CD4-positive, alpha-beta T cell treated with Interleukin-6 at 100 ng/mL for 8 hours (primary cell): ENCODE data around the gene UBE2K.
"Not testable (repeated sequence)": the region's sequence is repeated elsewhere in the genome, so short reads cannot be mapped to it uniquely, and the experiment has no call there.

Experiments
- DNase-seq: peaks from one replicate; pipeline ENCODE4 v3.0.0-alpha.2; 2020; ENCODE audit warnings: mixed read lengths, low spot score

UBE2K gene

DNA sequence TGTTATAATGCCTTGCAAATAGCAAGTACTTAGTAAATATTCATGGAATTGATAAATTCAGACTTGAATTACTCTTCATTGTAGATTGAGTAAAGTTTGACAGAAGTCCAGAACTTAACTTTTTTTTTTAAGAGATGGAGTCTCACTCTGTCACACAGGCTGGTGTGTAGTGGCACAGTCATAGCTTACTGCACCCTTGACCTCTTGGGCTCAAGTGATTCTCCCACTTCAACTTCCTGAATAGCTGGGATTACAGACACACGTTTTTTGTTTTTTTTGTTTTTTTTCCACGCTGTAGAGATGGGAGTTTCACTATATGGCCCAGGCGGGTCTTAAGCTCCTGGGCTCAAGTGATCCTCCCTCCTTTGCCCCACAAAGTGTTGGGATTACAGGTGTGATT lies 32.1 kb downstream of the UBE2K start:
- DNase-seq = no peak

DNA sequence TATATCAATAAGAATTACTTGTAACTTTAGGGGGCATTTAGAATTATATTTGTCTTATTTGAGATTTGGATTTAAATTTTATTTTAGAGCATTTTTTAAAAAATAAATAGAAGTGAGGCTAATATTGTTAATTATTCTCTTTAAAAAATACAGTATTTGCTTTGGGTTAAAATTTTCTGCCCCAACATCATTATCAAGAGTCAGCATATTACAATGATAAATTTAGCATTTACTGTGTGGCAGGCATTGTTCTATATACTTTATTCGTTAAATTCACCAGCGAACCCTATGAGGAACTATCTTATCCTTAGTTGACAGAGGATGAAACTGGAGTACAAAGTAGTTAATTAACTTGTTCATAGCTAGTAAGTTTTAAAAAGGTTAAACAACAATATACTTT lies 34.0 kb downstream of the UBE2K start:
- no peak for DNase-seq

DNA sequence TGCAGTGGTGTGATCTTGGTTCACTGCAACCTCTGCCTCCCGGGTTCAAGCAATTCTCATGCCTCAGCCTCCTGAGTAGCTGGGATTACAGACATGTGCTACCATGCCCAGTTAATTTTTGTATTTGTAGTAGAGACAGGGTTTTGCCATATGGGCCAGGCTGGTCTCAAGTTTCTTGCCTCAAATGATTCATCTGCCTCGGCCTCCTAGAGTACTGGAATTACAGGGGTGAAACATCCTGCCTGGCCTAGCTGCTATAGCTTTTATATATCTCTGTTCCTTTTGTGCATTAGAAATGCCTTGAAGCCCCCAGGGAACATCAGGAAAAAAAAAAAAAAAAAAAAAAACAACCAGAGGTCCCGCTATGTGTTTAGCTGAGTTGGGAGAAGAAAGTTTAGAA lies 34.8 kb downstream of the UBE2K start:
- no peak for DNase-seq

DNA sequence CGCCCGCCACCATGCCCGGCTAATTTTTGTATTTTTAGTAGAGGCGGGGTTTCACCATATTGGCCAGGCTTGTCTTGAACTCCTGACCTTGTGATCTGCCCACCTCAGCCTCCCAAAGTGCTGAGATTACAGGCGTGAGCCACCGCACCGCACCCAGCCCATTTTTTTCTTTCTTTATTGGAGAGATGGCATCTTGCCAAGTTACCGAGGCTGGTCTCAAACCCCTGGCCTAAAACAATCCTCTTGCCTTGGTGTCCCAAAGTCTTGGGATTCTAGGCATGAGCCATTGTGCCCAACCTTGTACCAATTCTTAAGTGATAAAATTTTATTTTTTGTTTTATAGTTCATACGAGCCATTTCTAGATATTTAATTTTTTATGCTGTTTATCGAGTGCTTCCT lies 41.7 kb downstream of the UBE2K start:
- not testable (repeated sequence) for DNase-seq

DNA sequence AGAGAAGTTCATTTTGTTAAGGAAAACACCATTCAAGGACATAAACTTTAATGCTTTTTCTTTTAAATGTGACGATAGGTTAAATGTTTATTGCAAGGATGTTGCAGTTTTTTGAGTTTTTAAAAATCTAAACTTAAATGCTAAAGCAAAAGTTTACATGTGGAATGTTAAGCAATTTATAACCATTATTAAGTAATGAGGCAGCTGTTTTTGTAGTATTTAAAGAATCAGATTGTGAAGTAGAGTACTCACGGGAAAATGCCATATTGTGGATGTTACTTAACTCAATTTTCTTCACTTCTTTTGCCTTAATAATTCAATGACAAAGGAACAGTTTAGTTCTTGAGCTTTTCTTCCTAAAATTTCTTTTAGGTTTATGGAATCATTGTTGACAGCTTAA lies 43.5 kb downstream of the UBE2K start:
- DNase-seq = no peak

DNA sequence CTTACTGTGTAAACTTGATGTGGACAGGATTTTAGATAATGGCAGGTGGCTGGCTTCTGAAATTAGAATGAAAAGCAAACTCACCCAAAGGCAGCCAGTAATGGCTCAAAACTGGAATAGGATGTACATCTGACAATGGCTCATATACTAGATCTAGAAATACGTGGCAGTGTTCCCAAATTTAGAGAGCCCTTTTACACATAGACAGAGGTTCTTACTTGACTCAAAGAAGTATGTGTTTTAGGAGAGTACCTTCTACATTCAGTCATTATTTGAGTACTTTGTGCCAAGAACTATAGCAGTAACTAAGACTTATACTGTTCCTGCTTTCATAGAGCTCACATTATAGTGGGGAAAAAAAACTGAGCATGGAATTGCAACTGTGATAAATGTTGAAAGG lies 48.0 kb downstream of the UBE2K start:
- no peak for DNase-seq

DNA sequence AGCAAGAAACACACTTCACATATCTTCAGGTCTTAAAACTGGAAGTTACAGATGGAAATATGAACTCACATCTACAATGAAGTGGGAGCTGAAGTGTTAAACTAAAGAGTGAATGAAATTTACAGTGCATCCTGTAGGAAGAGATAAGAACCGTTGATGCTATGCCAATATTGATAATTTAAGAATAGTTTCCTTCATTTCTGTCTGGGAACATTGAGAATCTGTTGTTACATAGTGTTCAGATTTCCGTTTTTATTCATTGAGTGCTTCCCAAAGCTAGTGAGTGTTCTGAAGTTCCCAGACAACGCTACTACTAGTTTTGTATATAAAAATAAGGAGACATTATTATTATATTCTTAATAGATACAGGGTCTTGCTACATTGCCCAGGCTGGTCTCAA lies 52.3 kb downstream of the UBE2K start:
- no peak for DNase-seq

DNA sequence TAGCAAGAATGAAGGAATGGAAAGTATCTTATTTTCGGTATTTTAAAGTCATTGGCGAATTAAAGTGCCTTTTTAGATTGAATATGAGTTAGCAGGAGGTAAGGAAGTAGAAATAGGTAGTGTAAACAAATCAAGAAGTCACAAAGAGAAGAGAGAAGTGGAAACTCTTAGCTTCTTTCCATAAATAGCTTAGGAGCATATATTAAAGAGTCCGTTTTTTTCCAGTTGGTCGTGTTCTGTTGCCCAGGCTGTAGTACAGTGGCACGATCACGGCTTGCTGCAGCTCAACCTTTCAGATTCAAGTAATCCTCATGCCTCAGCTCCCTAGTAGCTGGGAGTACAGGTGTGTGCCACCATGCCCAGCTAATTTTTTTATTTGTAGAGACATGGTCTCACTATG lies 56.4 kb downstream of the UBE2K start:
- no peak for DNase-seq

DNA sequence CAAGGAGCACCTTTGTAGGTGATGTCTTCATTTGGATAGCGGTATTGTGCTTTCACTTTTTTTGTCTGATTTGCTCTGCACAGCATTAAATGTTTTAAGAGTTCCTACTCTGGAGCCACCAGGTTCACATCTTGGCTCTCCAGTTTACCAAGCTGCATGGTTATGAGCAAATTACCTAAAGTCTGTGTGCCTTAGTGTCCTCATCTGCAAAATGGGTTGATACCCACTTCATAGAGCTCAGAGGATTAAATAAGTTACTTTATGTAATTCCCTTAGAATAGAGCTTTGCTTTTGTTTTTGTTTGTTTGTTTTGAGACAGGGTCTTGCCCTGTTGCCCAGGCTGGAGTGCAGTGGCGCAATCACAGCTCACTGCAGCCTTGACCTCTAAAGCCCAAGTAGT lies 58.2 kb downstream of the UBE2K start:
- no peak for DNase-seq

DNA sequence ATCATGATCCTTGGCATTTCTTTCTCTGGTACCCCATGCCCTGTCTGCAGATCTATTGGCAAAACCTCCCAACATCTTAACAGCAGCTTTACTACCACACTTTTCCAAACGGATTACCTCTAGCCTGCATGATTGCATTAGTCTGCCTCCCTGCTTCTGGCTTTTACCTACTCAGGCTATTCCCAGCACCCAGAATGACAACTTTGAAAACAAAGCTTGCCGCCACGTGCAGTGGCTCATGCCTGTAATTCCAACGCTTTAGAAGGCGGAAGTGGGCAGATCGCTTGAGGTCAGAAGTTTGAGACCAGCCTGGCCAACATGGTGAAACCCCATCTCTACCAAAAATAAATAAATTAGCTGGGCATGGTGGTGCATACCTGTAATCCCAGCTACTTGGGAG lies 60.2 kb downstream of the UBE2K start:
- no peak for DNase-seq

DNA sequence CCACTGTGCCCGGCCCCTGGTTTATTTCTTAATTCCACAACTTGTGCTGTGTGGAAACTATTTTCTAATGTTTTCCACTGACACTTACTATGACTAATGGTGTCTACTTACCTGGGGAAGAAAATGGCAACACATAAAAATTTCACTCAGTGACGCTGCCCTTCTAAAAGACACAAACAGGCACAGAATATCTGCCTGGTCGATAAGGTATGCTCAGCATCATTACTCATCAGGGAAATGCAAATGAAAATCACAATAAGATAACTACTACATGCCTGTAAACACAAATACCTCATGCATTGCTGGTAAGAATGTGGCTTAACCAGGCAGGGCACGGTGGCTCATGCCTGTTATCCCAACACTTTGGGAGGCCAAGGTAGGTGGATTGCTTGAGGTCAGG lies 61.6 kb downstream of the UBE2K start:
- DNase-seq = no peak

DNA sequence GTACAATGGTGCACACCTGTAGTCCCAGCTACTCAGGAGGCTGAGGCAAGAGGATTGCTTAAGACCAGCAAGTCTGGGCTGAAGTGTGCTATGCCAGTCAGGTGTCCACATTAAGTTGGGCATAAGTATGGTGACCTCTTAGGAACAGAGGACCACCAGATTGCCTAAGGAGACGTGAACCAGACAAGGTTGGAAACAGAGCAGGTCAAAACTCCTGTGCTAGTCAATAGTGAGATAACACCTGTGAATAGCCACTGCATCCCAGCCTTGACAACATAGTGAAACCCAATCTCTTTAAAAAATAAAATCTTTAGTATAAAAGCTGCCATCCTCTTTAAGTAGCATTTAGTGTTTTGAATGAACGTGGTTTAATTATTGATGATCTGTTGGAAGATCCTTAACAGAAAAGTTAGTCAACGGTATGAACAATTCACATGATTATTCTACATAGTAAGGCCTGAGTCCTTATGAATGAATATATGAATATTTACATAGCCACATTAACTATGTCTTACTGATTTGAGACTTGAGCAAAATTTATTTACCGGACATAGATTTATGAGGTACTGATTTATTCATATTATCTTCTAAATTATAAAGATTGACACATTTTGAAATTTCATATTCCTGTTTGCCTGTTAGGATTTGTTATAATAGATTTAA lies 63.2 kb downstream of the UBE2K start:
- no peak for DNase-seq

DNA sequence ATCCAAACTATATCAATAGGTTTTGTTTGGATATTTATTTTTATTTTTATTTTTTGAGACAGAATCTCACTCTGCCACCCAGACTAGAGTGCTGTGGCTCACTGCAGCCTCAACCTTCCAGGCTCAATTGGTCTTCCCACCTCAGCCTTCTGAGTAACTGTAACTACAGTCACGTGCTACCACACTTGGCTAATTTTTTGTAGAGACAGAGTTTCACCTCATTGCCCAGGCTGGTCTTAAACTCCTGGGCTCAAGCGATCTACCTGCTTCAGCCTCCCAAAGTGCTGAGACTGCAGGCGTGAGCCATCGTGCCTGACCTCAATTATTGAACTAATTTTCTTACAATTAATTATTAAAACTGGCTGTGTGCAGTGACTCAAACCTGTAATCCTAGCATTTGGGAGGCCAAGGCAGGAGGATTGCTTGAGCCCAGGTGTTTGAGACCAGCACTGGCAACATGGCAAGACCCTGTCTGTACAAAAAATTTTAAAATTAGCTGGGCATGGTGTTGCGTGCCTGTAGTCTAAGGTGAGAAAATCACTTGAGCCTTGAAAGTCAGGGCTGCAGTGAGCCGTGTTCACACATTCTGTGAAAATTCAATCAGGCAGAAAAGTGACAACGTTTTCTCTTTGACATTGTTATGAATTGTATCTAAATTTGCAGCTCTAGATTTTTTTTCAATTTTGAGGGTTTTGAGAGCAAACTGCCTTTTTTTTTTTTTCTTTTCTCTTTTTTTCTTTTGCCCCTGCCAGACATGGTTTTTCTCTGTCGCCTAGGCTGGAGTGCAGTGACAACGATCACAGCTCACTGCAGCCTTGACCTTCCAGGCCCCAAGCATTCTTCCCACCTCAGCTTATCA lies 66.0 kb downstream of the UBE2K start:
- no peak for DNase-seq

DNA sequence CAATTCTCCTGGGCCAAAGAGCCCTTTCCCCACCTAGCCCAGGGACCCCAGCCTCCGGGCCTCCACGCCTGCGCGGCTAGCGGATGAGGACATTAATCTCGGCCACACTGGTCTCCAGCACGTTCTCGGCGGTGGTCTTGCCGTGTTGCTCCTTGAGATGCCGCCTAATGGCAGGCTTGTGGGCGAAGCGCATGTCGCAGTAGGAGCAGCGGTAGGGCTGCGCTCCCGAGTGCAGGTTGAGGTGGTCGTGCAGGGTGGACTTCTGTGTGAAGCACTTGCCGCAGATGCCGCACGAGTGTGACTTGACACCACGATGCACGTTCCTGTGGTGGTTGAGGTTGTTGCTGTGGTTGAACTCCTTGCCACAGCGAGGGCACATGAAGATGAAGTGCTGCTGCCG lies 72.1 kb downstream of the UBE2K start:
- no peak for DNase-seq

DNA sequence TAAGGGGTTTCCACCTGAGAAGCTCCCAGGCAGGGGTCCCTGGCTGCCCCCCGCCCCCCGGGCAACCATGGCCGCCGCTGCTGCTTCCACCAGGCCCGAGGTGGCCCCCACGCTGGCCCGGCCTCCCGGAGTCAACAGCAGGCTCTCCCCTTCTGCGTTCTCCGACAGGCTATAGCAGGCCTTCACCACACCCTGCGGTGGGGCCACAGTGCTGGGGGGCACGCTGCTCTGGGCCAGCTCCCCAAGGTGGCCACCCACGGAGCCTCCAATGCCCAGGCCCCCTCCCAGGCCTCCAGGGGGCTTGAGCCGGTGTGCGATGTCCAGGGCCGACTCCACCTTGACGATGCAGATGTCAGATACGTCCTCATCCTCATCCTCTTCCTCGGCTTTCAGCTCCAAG lies 72.5 kb downstream of the UBE2K start:
- DNase-seq = no peak

DNA sequence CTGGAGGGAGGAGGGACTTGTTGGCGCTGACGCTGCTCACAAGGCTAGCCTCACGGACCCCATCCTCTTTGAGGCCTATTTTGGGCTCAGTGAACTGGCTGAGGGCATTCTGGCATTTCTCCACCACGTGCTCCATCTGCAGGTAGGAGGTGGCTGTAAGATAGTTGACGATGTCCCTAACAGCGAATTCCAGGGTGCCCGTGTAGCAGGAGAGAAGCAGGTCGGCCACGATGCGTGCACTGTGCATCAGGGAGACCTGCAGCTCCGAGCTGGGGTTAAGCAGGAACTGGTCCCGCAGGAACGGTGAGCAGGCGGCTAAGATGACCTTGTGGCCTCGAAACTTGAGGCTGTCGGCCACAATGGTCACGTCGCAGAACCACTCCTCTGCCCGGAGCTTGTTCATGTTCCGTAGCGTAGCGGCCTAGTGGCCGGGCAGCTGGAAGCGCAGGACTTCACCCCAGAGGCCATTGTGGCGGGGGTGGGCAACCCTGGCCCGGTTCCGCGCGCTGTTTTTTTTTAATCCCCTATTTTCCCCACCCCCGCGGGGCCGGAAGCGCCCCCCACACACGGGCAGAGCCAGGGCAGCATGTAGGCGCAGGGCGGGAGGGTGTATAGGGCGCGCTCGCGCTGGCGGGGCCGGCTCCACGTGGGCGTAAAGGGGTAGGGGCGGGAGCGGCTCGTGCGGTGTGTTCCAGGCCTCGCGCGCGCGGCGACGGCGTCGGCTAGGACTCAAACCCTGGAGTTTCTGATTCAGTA lies 73.2 kb downstream of the UBE2K start:
- no peak for DNase-seq

DNA sequence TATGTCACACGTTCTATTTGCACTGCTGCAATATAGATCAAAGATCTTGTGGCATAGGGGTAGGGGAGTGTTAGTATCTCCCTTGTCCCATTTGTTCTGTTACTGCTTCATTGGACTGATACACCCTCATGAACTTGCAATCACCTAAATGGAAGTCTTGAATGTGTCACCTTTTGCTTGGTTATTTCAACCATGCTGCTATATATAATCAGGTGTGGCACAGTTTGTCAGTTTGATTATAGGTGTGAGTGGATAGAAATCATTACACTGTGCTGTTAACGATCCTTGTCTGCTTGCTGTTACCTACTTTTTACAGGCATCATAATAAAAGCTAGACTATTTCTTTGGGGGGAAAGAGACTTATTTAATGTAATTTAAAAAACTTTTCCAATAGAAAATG lies 84.1 kb downstream of the UBE2K start:
- DNase-seq = not testable (repeated sequence)

DNA sequence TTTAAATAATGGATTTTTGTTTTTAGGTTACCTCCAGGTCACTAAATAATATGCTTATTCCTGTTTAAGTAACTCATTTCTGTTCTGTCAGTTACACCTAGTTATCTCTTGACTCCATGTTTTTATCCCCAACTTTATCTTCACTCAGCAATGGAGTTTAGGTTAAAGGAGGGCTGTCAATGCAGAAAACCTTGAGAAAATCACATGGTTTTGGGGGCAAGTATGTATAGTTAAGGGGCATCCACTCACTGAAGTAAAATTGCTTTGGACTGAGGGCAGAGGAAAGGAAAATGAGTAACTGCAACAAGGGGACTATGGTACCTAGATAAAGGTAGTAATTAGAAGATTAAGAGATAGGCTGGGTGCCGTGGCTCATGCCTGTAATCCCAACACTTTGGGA lies 87.1 kb downstream of the UBE2K start:
- DNase-seq = no peak

DNA sequence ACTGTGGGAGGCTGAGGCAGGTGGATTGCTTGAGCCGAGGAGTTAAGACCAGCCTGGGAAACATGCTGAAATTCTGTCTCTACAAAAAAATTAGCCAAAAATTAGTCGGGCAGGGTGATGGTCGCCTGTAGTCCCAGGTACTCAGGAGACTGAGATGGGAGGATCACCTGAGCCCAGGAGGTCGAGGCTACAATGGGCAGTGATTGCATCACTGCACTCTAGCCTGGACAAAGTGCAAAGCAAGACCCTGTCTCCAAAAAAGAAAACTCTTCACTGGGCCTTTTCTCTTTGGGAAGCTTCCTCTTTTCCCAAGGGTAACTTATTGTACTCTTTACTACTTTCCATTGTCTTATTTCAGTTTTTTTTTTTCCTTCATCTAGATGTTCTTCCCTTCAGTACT lies 88.9 kb downstream of the UBE2K start:
- no peak for DNase-seq

DNA sequence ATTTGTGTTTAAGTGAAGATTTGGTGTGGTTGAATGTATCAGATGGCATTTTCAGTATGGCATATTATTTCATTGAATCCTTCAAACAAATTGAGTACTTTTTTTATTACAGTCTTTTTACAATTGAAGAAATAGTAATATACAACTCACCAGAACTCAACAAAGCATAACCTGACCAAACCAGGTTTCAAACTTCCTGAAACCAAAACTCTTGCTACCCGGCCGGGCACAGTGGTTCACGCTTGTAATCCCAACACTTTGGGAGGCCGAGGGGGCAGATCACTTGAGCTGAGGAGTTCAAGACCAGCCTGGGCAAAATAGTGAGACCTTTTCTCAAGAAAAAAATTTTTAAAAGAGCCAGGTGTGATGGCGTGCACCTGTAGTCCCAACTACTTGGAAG lies 94.2 kb downstream of the UBE2K start:
- DNase-seq = no peak

DNA sequence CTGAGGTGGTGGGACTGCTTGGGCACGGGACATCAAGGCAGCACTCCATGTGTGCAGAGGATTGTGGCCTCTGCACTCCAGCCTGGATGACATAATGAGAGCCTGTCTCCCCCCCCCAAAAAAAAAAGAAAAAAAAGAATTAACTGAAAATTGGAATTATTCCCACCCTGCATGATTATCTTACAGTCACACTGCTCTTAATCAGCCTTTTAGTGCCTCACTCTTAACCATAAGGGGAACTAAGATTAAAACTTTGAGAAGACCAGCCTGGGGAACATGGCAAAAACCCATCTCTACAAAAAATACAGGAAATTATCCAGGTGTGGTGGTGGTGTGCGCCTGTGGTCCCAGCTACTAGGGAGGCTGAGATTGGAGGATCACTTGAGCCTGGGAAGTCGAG lies 94.6 kb downstream of the UBE2K start:
- DNase-seq = no peak

DNA sequence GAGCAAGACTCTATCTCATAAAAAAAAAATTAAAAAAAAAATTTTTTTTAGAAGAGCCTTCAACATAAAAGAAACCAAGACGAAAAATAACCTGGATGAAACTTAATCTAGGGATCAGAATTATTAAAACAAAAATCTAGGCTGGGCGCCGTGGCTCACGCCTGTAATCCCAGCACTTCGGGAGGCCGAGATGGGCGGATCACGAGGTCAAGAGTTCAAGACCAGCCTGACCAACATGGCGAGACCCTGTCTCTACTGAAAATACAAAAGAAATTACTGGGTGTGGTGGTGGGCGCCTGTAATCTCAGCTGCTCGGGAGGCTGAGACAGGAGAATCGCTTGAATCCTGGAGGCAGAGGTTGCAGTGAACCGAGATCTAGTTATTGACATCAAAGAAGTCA lies 95.0 kb downstream of the UBE2K start:
- not testable (repeated sequence) for DNase-seq

DNA sequence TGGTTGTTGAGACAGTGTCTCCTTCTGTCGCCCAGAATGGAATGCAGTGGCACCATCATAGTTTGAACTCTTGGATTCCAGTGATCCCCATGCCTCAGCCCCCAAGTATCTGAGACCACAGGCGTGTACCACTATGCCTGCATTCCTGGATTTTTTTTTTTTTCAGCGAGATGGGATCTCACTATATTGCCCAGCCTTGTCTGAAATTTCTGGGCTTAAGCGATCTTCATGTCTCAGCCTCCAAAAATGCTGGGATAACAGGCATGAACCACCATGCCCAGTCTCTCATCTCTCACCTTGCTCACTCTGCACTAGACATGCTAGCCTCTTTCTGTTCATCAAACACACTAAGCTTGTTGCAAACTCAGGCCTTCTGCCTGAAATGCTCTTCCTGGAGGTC lies 104.1 kb downstream of the UBE2K start:
- DNase-seq = no peak
